Kidney tubule cell (primary cell): ENCODE results near the gene EIF2S1.
"Not testable (repeated sequence)": the region's sequence is repeated elsewhere in the genome, so short reads cannot be mapped to it uniquely, and the experiment has no call there.

ENCODE experiments used
- DNase-seq: peaks from one replicate; pipeline ENCODE4 v3.0.0-alpha.2; 2018; ENCODE audit warnings: low spot score

Gene EIF2S1

DNA sequence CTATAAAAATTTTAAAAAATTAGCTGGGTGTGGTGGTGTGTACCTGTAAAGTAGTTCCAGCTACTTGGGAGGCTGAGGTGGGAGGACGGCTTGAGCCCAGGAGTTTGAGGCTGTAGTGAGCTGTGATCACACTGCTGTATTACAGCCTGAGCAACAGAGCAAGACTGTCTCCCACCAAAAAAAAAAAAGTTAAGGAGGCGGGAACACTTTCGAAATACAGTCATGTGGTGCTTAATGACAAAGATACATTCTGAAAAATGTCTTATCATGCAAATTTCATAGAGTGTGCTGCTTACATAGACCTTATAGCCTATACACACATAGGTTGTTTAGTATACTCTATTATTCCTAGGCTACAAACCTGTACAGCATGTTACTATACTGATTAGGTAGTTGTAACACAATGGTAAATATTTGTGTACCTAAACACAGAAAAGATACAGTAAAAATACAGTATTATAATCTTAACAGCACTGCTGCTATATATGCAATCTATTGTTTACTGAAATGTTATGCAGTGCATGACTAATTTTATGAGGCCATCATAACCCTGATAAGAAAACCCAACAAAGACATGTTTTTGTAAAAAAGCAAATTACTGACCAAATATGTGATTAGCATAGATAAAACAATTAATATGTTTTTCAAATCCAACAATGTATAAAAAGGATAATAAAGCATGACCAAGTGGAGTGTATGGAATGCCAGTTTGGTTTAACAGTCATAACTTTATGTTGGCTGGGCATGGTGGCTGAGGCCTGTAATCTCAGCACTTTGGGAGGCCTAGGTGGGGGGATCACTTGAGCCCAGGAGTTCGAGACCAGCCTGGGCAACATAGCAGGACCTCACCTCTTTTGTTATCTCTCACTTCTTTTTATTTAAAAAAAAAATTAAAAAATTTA, 11.4 kb downstream of the EIF2S1 start:
- no peak for DNase-seq

- DNase-seq = no peak
Measured at GRCh38 chr14:67372833-67373232, 12.7 kb downstream of the EIF2S1 start.

GRCh38 chr14:67373347-67373746, 13.2 kb downstream of the EIF2S1 start:
- no peak for DNase-seq

GRCh38 chr14:67377916-67378315, 17.8 kb downstream of the EIF2S1 start:
- no peak for DNase-seq

DNA sequence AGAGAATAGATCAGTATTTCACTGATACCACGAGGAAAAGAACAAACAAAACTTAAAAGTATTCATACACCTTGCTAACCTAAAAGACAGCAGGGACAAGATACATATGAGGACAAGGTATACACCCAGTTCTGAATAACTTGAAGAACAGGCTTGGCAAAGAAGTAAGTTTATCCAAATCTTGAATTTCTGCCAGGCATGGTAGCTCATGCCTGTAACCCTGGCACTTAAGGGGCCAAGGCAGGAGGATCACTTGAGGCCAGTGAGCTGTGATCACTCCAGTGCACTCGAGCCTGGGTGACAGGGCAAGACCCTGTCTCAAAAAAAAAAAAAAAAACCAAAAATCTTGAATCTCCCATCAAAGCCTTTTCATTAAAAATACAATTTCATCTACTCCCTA, 25.0 kb downstream of the EIF2S1 start:
- no peak for DNase-seq

- DNase-seq = no peak
Measured at GRCh38 chr14:67385618-67386017, 25.5 kb downstream of the EIF2S1 start.

DNA sequence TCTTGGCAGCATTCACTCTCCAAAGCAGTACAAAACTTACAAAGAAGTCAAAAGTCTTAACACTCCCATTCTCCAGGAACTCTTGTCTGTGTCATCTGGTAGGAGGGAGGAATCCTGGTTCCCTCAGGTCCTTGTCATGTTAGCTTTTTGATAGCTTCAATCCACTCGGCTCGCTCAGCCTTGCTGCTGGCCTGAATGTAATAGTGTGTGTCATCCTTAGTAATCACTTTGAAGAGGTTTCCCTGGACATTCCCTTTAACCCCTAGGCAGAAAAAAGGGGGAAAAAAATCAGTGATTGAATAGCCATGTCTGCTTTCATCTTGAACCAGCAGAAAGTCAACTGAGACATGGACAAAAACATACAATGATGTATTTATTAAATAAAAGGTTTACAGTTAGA, 27.1 kb downstream of the EIF2S1 start:
- peak; percentile 73 for DNase-seq

DNA sequence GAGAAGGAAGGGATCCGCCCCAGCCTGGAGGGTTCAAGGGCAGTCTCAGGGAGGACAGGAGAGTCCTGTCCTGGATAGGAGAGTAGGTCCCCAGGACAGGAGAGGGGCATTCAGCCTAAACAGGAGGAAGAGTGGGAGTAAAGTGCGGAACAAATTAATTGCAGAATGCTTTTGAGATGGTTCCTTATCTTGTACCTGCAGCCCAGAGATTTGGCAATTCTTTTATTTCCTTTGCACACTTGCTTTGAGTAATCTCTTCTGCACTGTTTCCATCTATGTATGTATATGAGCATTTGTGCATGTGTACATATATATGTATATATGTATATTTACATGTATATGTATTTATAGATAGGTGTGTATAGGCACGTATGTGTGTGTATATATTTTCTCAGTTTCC, 29.1 kb downstream of the EIF2S1 start:
- no peak for DNase-seq

GRCh38 chr14:67389811-67390534, 29.8 kb downstream of the EIF2S1 start:
- no peak for DNase-seq

DNA sequence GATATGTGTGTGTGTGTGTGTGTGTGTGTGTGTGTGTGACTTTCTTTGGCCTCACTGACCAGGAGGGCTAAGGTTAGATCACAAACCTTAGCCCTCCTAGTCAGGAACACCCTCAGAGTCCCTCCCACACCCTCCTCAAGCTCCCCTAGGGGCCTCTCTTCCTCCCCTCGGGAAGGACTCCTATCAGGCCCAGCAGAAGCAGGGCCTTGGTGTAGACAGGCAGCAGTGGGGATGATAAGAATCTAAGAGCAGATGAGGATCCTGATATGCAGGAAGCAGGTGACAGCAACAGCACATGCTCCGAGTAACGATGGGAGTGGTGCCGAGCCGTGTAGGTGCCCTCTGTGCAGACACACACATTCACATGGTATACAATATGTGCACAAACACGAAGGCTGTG, 31.1 kb downstream of the EIF2S1 start:
- no peak for DNase-seq

DNA sequence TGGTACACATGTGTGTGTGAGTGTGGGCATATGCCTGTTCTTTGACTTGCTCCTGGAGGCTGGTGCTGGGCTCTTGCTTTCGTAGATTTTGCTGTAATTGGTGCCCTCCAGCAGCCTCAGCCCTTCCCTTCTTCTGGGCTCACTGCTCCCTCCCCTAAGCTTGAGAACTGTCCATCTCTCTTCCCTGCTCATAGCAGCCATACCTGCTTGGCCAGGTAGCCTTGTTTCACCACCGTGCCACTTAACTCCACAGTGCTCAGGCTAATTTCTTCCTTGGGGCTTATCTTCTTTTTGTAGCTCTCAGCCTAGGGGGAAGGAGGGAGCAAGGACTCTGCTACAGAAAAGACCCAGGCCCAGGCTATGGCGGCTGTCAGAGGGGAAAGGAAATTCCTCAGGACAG, 32.0 kb downstream of the EIF2S1 start:
- DNase-seq = no peak

DNA sequence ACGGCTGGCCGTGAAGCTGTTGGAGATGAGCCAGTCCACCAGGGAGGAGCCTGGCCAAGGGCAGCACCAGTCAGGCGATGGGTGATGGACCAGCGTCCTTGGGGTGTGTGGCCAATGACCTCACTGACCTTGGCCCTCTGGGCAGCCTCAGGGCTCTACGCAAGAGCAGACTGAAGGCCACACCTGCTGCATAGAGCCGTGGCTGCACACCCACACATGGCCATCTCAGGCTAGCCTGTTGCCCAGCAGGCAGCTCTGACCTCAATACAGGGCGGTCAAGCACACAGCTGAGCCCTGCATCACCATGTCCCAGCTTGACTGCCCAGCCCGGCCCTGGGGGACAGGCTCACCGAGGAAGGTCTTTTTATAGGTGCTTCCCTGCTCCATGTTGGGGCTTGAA, 32.7 kb downstream of the EIF2S1 start:
- no peak for DNase-seq

DNA sequence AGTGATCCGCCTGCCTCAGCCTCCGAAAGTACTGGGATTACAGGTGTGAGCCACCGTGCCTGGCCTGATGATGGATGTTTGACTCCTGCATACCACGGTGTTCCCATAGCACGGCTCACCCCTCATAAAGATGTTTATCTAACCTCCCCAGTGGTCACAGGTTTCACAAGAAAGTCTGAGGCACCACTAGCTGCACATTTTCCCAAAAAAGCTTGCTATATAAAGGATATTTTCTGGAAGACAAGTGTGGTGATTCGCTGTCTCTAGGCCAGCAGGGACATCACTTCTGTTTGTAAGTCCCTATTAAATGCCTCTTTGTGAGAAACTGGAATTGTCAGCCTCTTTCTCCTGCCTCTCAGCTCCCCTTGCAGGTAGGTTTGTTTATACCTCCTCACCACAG, 33.6 kb downstream of the EIF2S1 start:
- no peak for DNase-seq

GRCh38 chr14:67395086-67395875, 35.2 kb downstream of the EIF2S1 start:
- DNase-seq = no peak

- no peak for DNase-seq
Measured at GRCh38 chr14:67395876-67396189, 35.7 kb downstream of the EIF2S1 start.

DNA sequence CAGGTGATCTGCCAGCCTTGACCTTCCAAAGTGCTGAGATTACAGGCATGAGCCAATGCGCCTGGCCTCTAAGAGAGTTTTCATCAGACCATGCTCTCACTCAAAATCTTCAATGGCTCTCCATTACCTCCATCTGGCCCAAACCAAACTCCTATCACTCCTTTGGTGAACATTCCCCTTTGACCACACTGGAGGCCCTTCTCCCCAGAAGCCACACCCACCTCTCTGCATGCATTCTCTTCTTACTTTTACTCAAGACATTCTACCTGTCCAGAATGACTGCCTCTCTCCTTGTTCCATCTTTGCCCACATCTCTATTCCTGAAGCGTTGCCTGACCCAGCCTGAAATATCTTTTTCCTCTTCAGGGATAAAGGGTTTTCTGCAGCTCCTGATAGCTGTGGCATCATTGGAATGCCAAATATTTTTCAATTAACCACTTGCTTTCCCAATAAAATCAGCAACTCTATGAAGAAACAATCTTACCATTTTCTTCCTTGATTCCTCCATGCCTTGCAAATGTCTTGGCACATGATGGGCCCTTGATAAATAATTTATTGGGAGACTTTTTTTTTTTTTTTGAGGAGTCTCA, 36.3 kb downstream of the EIF2S1 start:
- DNase-seq = peak; percentile 42

DNA sequence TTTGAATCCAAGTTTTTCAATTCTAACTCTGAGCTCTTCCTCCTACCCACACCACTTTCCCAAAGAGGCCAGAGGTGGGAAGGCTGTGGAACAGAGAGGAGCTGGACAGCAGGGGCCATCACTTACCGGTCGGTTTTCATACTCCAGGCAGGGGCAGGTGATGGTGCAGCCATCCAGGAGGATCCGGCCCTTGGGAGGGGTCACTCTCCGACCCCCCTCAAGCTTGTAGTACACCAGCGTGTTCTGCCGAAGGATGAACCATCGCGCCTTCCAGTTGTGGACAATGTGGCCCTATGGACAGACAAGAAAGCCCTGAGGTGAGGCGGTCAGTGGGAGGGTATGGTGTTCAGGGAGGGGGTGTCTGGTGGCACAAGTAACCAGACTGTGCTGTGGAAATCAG, 37.4 kb downstream of the EIF2S1 start:
- no peak for DNase-seq

DNA sequence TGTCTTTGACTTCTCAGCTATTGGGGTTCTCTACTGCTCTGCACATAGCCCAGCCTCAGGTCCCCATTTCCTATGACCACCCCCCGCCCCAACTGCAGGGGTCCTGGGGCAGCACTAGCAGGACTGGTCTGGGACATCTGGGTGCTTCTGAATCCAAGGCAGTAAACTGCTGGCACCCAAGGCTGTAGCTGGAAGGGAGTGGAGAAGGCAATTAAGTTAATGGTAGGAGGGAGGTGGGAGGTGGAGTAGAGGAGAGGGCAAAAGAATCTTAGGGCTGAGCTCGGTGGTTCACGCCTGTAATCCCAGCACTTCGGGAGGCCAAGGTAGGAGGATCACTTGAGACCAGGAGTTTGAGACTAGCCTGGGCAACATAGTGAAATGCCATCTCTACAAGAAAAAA, 40.3 kb downstream of the EIF2S1 start:
- no peak for DNase-seq

- no peak for DNase-seq
Measured at GRCh38 chr14:67405771-67406170, 45.6 kb downstream of the EIF2S1 start.

- not testable (repeated sequence) for DNase-seq
Measured at GRCh38 chr14:67408122-67408801, 48.1 kb downstream of the EIF2S1 start.

- no peak for DNase-seq
Measured at GRCh38 chr14:67409461-67409860, 49.3 kb downstream of the EIF2S1 start.

DNA sequence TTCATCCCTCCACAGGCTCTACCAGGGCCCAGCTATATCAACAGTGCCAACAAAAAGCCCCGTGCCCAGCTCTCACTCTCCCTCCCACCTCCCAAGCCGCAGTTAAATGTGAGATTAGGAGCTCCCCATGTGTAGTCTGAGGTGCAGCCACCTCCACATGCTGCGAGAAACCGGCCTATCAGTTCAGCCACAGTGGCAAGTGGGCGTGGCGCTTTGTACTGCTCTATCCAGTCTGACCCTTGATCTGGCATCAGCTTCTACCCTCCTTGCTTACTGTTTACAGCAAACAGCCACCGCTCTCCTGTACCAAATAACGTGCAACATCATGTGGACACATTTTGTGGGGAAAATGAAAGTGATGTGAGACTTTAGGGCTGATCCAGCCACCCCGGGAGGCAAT, 50.2 kb downstream of the EIF2S1 start:
- DNase-seq = no peak
